GM12891 (cell line): Measurements from ENCODE around the gene PIP5K1C.

Experiments used
- POLR2A ChIP-seq: IDR thresholded peaks from 2 replicates; pipeline ENCODE4 v1.6.1; 2011; ENCODE audit warnings: low read depth, low read length, control low read depth
- POLR2AphosphoS5 ChIP-seq: IDR thresholded peaks from 2 replicates; pipeline ENCODE4 v1.6.1; 2011; ENCODE audit warnings: low read depth, low read length, control low read depth
- POU2F2 ChIP-seq: IDR thresholded peaks from 2 replicates; pipeline ENCODE4 v1.6.1; 2011; ENCODE audit warnings: low read depth, mild to moderate bottlenecking, control low read depth, low read length, moderate library complexity
- SPI1 ChIP-seq: IDR thresholded peaks from 2 replicates; pipeline ENCODE4 v1.6.1; 2011; ENCODE audit warnings: low read depth, low read length, control low read depth
- TAF1 ChIP-seq: IDR thresholded peaks from 2 replicates; pipeline ENCODE4 v1.6.1; 2011; ENCODE audit warnings: low read depth, low read length, control low read depth

- no peak for TF ChIP-seq POLR2A
- no peak for TF ChIP-seq POLR2AphosphoS5
- TF ChIP-seq POU2F2, result no peak
- no peak for TF ChIP-seq TAF1
- TF ChIP-seq SPI1, result no peak
Observed at GRCh38 chr19:3667037-3667638, 33.1 kb downstream of the PIP5K1C start.
